GM23338 (cell line): ENCODE results near the gene NAT14. TPM values are rescaled to one million over a fixed set of nuclear protein-coding genes. Genes with fewer than 3 reads are reported as not detected.

Experiments used
- ATAC-seq: fragments of 200-7000 bp; cut with Tn5 transposase; 3 replicates; pipeline ENCODE4 v1.9.1; 2020
- DNase-seq: peaks from one replicate; pipeline ENCODE4 v3.0.0-alpha.2; 2015; ENCODE audit warnings: low spot score
- H2AFZ ChIP-seq: fragments of 200-600 bp; sonication (generic); 2 replicates; pipeline ENCODE4 v1.8.0; 2016; ENCODE audit warnings: antibody characterized with exemption, mild to moderate bottlenecking, moderate library complexity
- H3F3A ChIP-seq: fragments of 200-600 bp; sonication (generic); replicated peaks from 2 replicates; pipeline ENCODE4 v1.8.0; 2017; ENCODE audit warnings: antibody characterized with exemption, mixed run types, low read depth
- H3K27ac ChIP-seq: fragments of 200-600 bp; sonication (generic); 2 replicates; pipeline ENCODE4 v1.6.1; 2016; ENCODE audit warnings: low read depth
- H3K27me3 ChIP-seq: fragments of 200-600 bp; sonication (generic); 2 replicates; pipeline ENCODE4 v1.8.0; 2016; ENCODE audit warnings: mild to moderate bottlenecking, mixed run types, moderate library complexity; ENCODE audit not compliant: insufficient read depth
- H3K36me3 ChIP-seq: fragments of 200-600 bp; sonication (generic); 2 replicates; pipeline ENCODE4 v1.8.0; 2016; ENCODE audit warnings: mild to moderate bottlenecking; ENCODE audit not compliant: insufficient read depth
- H3K4me1 ChIP-seq: fragments of 200-600 bp; sonication (generic); 2 replicates; pipeline ENCODE4 v1.8.0; 2016; ENCODE audit warnings: mild to moderate bottlenecking, moderate library complexity; ENCODE audit not compliant: insufficient read depth
- H3K4me2 ChIP-seq: fragments of 200-600 bp; sonication (generic); 2 replicates; pipeline ENCODE4 v1.7.1; 2017; ENCODE audit warnings: mixed run types
- H3K4me3 ChIP-seq: fragments of 200-600 bp; sonication (generic); 2 replicates; pipeline ENCODE4 v1.6.1; 2016; ENCODE audit warnings: mixed run types
- H3K79me2 ChIP-seq: fragments of 200-600 bp; sonication (generic); replicated peaks from 2 replicates; pipeline ENCODE4 v1.8.0; 2017; ENCODE audit warnings: mild to moderate bottlenecking; ENCODE audit not compliant: insufficient read depth
- H3K9me2 ChIP-seq: fragments of 200-600 bp; sonication (generic); 2 replicates; pipeline ENCODE4 v1.8.0; 2017; ENCODE audit not compliant: insufficient read depth
- H4K20me1 ChIP-seq: fragments of 200-600 bp; sonication (generic); replicated peaks from 2 replicates; pipeline ENCODE4 v1.8.0; 2017; ENCODE audit warnings: mild to moderate bottlenecking; ENCODE audit not compliant: insufficient read depth
- H3K27ac Mint-ChIP-seq: 2 replicates; pipeline ENCODE4 v1.8.0; 2020; ENCODE audit warnings: inconsistent platforms, mild to moderate bottlenecking, moderate library complexity, mixed read lengths
- H3K27me3 Mint-ChIP-seq: 3 replicates; pipeline ENCODE4 v1.8.0; 2022; ENCODE audit warnings: low read depth, mild to moderate bottlenecking, moderate library complexity, mixed read lengths, inconsistent platforms; ENCODE audit not compliant: insufficient read depth, poor library complexity
- H3K36me3 Mint-ChIP-seq: 3 replicates; pipeline ENCODE4 v1.8.0; 2021; ENCODE audit warnings: low read depth, mild to moderate bottlenecking, inconsistent platforms, moderate library complexity, mixed read lengths
- H3K4me1 Mint-ChIP-seq: 3 replicates; pipeline ENCODE4 v1.8.0; 2020; ENCODE audit warnings: mild to moderate bottlenecking, inconsistent platforms, mixed read lengths
- H3K4me3 Mint-ChIP-seq: 3 replicates; pipeline ENCODE4 v1.8.0; 2021; ENCODE audit warnings: moderate library complexity, mild to moderate bottlenecking, inconsistent platforms, mixed read lengths
- H3K9me3 Mint-ChIP-seq: 3 replicates; pipeline ENCODE4 v1.8.0; 2020; ENCODE audit warnings: moderate library complexity, mild to moderate bottlenecking, inconsistent platforms, mixed read lengths
- CREB1 ChIP-seq: fragments of 250-450 bp; sonication (Bioruptor Pico); IDR thresholded peaks from 2 replicates; pipeline ENCODE4 v1.5.0; 2020; ENCODE audit warnings: low read depth, mild to moderate bottlenecking, moderate library complexity
- CTCF ChIP-seq, 2 experiments: fragments of 200-600 bp in 1 of 2; sonication (generic) in 1 of 2; conservative IDR thresholded peaks; 2 replicates each; pipeline versions ENCODE4 v1.5.1 to v1.6.1; 2016 to 2017; ENCODE audit warnings: antibody characterized with exemption in 2 of 2, low read depth in 2 of 2, mild to moderate bottlenecking in 2 of 2, moderate library complexity in 1 of 2
- ETS1 ChIP-seq: IDR thresholded peaks from 2 replicates; pipeline ENCODE4 v1.6.1; 2016; ENCODE audit warnings: antibody characterized with exemption
- EZH2 ChIP-seq: fragments of 200-600 bp; sonication (generic); IDR thresholded peaks from one replicate; pipeline ENCODE4 v1.8.0; 2017; ENCODE audit warnings: antibody characterized with exemption, mild to moderate bottlenecking, low read depth; ENCODE audit not compliant: unreplicated experiment
- EZH2phosphoT487 ChIP-seq: fragments of 200-600 bp; sonication (generic); IDR thresholded peaks from one replicate; pipeline ENCODE4 v1.8.1; 2018; ENCODE audit warnings: antibody characterized with exemption; ENCODE audit not compliant: unreplicated experiment
- JUNB ChIP-seq: IDR thresholded peaks from one replicate; pipeline ENCODE4 v1.6.1; 2016; ENCODE audit warnings: antibody characterized with exemption; ENCODE audit not compliant: unreplicated experiment
- NANOG ChIP-seq: IDR thresholded peaks from 2 replicates; pipeline ENCODE4 v1.6.1; 2016; ENCODE audit warnings: antibody characterized with exemption, borderline replicate concordance
- POLR2AphosphoS5 ChIP-seq: IDR thresholded peaks from 2 replicates; pipeline ENCODE4 v1.6.1; 2016; ENCODE audit warnings: antibody characterized with exemption, low read depth
- REST ChIP-seq: IDR thresholded peaks from one replicate; pipeline ENCODE4 v1.6.1; 2018; ENCODE audit warnings: antibody characterized with exemption; ENCODE audit not compliant: unreplicated experiment
- STAT1 ChIP-seq: IDR thresholded peaks from one replicate; pipeline ENCODE4 v1.6.1; 2016; ENCODE audit warnings: antibody characterized with exemption; ENCODE audit not compliant: unreplicated experiment
- ZNF114 ChIP-seq: fragments of 250-450 bp; sonication (Bioruptor Pico); IDR thresholded peaks from 2 replicates; pipeline ENCODE4 v1.5.0; 2020; ENCODE audit warnings: mild to moderate bottlenecking, moderate library complexity
- ZNF331 ChIP-seq: fragments of 250-450 bp; sonication (Bioruptor Pico); IDR thresholded peaks from 2 replicates; pipeline ENCODE4 v1.5.0; 2020; ENCODE audit warnings: low read depth, mild to moderate bottlenecking, moderate library complexity
- polyA plus RNA-seq: library from polyadenylated mRNA; unstranded; fragments of >200 nt; fragmentation: Nextera tagmentation; extraction: Ambion mirVana; gene quantifications from 2 replicates; pipeline ENCODE4 v1.2.1, GENCODE V29; 2016
- total RNA-seq: library from RNA; depleted of rRNA; stranded (reverse); fragments of >200 nt; shearing (Covaris generic); gene quantifications from 2 replicates; pipeline ENCODE4 v1.2.3, GENCODE V29; 2014

The NAT14 gene
- total and polyA plus RNA-seq, 2 experiments from 2014 or later, result 27.8 to 39.6 TPM

- Histone ChIP-seq H3K9me2 (no peaks in the 10 kb centered on the region), H3K36me3 (no peaks in the 10 kb centered on the region), H3K27ac (no peak overlapping the region), H3K4me1 (peaks cover 14% of the 10 kb centered on the region; the same call in 1 of the 2 replicates), H3K4me3 (no peak overlapping the region), H3F3A (peaks cover 4% of the 10 kb centered on the region), H4K20me1 (no peaks in the 10 kb centered on the region), H2AFZ (no peak overlapping the region), H3K27me3 (no peaks in the 10 kb centered on the region), H3K4me2 (no peak overlapping the region), H3K79me2 (no peaks in the 10 kb centered on the region)
- H3K9me3 Mint-ChIP-seq, result no peaks in the 10 kb centered on the region; the same call in 1 of the 3 replicates
- no peaks in the 10 kb centered on the region for H3K36me3 Mint-ChIP-seq
- no peak overlapping the region for H3K27ac Mint-ChIP-seq
- TF ChIP-seq POLR2AphosphoS5 (no peak), STAT1 (no peak), EZH2phosphoT487 (no peak), JUNB (no peak)
- DNase-seq (no peak), ATAC-seq (no peak)
- peaks cover 7% of the 10 kb centered on the region for H3K27me3 Mint-ChIP-seq
- no peak overlapping the region for H3K4me3 Mint-ChIP-seq
- peaks cover 25% of the 10 kb centered on the region for H3K4me1 Mint-ChIP-seq
Measured at GRCh38 chr19:55492362-55492944, 7.5 kb downstream of the NAT14 start.

GRCh38 chr19:55493052-55493644 lies 8.2 kb downstream of the NAT14 start:
- H3K79me2 ChIP-seq, result no peaks in the 10 kb centered on the region
- ATAC-seq, result no peak
- no peak overlapping the region for H3K27ac Mint-ChIP-seq
- H2AFZ ChIP-seq, result no peak overlapping the region; the same call in 1 of the 2 replicates
- no peaks in the 10 kb centered on the region for H3K36me3 Mint-ChIP-seq
- no peaks in the 10 kb centered on the region for H3K36me3 ChIP-seq
- H3K4me2 ChIP-seq, result no peak overlapping the region
- peaks cover 21% of the 10 kb centered on the region for H3K4me1 Mint-ChIP-seq
- peaks cover 9% of the 10 kb centered on the region; the same call in 1 of the 2 replicates for H3K4me1 ChIP-seq
- H3K4me3 ChIP-seq, result no peak overlapping the region
- peaks cover 7% of the 10 kb centered on the region for H3K27me3 Mint-ChIP-seq
- no peak overlapping the region for H3K4me3 Mint-ChIP-seq
- H3K9me3 Mint-ChIP-seq, result no peaks in the 10 kb centered on the region; the same call in 1 of the 3 replicates
- DNase-seq, result no peak
- no peaks in the 10 kb centered on the region for H3K27me3 ChIP-seq
- no peaks in the 10 kb centered on the region for H4K20me1 ChIP-seq
- H3F3A ChIP-seq, result no peaks in the 10 kb centered on the region
- H3K9me2 ChIP-seq, result no peaks in the 10 kb centered on the region
- H3K27ac ChIP-seq, result no peak overlapping the region
- TF ChIP-seq NANOG (no peak), CTCF (conservative IDR thresholded peaks at IDR 0.05; ENCODE audit: low read depth in 2 of 2) (no peak), CREB1 (no peak), ZNF114 (CRISPR knock-in tag) (no peak), ETS1 (no peak), EZH2phosphoT487 (no peak), JUNB (no peak), STAT1 (no peak), EZH2 (no peak), POLR2AphosphoS5 (no peak), REST (no peak), ZNF331 (CRISPR knock-in tag) (no peak)
